GM13977 (cell line): Measurements from ENCODE around the gene ELL2.

ENCODE experiments used
- DNase-seq: peaks from one replicate; pipeline ENCODE4 v3.0.0; 2012; ENCODE audit warnings: low spot score
- CTCF ChIP-seq: IDR thresholded peaks from 2 replicates; pipeline ENCODE4 v1.5.1; 2012; ENCODE audit warnings: mild to moderate bottlenecking, control low read depth; ENCODE audit not compliant: insufficient read depth; ENCODE audit errors: extremely low read depth, missing control alignments
- in situ Hi-C: fragments of 300-500 bp; cut with MboI; formaldehyde crosslinking; loops from one replicate; pipeline ENCODE4 v1.12.0; 2022; ENCODE audit warnings: low sequenced_read_pairs, low pct_unique_long_range_greater_than_20kb, mixed read lengths, inconsistent platforms; ENCODE audit not compliant: unreplicated experiment

Gene ELL2

GRCh38 chr5:95923918-95924544, 37.6 kb downstream of the ELL2 start:
- TF ChIP-seq CTCF: no peak
- in situ Hi-C loops: no loop called here
- no peak for DNase-seq

- no peak for DNase-seq
- TF ChIP-seq CTCF: no peak
- in situ Hi-C loops: no loop called here
Measured at GRCh38 chr5:95922798-95923197, 38.9 kb downstream of the ELL2 start.

GRCh38 chr5:95921501-95921900, 40.1 kb downstream of the ELL2 start:
- DNase-seq: no peak
- in situ Hi-C loops: no loop called here

GRCh38 chr5:95920822-95921221, 40.8 kb downstream of the ELL2 start:
- in situ Hi-C loops: no loop called here

More at GRCh38 chr5:95921501-95921900, 40.1 kb downstream of the ELL2 start:
- TF ChIP-seq CTCF: no peak

GRCh38 chr5:95919658-95920057, 42.0 kb downstream of the ELL2 start:
- TF ChIP-seq CTCF: no peak
- in situ Hi-C loops: no loop called here
- DNase-seq: no peak

More at GRCh38 chr5:95920822-95921221, 40.8 kb downstream of the ELL2 start:
- no peak for TF ChIP-seq CTCF
- DNase-seq: no peak

GRCh38 chr5:95918421-95919006, 43.1 kb downstream of the ELL2 start:
- DNase-seq: no peak
- in situ Hi-C loops: no loop called here
- TF ChIP-seq CTCF: no peak

- no peak for DNase-seq
- no peak for TF ChIP-seq CTCF
- in situ Hi-C loops: no loop called here
Measured at GRCh38 chr5:95917207-95917606, 44.4 kb downstream of the ELL2 start.
